ENCODE data around the gene WWC2. TPM values are rescaled to one million over a fixed set of nuclear protein-coding genes. Genes with fewer than 3 reads are reported as not detected.

Gene WWC2
- polyA plus RNA-seq, 3 donors, result 4.8 to 8.9 (median 6.7) TPM

DNA sequence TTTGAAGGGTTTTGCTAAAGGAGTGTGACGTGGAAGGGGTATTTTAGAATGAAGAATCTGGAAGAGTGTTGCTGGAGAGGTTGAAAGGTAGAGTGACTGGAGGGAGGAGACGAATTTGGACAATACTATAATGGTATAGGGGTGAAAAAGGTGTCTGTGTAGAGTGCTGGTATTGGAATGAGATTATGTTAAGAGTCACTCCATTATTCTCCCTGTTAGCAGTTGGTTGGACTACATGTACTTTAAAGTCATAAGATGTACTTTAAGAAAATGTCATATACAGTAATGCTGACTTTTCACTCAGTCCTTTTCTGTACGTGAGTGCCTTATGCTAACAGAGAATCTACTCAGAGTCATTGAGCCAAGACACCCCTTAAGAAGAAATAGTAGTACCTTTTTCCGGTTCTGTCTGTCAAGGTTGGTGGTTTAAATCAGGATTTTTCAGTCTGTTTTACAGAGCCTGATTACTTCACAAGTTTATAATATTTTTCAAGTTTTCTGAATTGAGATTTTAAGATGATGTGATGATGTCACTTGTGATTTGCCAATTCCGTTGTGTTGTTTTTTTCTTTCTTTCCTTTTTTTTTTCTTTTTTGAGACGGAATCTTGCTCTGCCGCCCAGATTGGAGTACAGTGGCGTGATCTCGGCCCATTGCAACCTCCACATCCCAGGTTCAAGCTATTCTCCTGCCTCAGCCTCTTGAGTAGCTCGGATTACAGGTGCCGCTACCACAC lies 56.6 kb downstream of the WWC2 start:
- WGBS, 3 donors, result 92 to 94% (median 93%) methylated on average over 11 of the region's 11 CpGs
- no peak overlapping the region for H3K27ac ChIP-seq (ENCODE audit: low read depth, low read length)

DNA sequence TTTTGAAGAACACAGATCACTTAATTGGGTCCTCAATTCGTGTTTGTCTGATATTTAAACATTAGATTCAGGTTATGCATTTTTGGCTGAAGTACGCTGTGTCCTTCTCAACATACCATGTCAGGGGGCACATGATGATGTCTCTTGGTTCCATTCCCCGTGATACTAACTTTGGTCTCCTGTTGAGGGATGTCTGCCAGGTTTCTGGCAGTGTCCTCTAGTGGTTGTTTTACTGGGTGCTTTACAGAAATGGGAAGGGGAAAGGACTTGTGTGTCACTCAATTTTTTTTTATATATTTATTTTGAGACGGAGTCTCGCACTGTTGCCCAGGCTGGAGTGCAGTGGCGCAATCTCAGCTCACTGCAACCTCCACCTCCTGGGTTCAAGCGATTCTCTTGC lies 58.2 kb downstream of the WWC2 start:
- WGBS, 3 donors, result 89 to 93% (median 89%) methylated on average over 7 of the region's 7 CpGs
- no peak overlapping the region for H3K27ac ChIP-seq (ENCODE audit: low read depth, low read length)

DNA sequence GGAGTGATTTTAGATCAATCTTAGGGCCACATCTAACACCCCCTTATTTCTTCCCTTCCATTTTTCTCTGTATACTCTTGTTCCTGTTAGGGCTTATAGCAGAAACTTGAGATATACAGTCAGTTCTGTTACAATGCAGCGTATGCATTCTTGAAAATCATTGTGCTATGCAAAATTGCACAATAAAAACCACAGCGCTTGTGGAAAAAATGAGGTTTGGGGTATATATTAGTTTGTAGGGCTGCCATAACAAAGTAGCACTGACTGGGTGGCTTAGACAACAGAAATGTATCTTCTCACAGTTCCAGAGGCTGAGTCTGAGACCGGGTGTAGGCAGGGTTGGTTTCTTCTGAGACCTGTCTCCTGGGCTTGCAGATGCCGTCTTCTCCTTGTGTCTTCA lies 59.0 kb downstream of the WWC2 start:
- H3K27ac ChIP-seq (ENCODE audit: low read depth, low read length), result no peak overlapping the region

DNA sequence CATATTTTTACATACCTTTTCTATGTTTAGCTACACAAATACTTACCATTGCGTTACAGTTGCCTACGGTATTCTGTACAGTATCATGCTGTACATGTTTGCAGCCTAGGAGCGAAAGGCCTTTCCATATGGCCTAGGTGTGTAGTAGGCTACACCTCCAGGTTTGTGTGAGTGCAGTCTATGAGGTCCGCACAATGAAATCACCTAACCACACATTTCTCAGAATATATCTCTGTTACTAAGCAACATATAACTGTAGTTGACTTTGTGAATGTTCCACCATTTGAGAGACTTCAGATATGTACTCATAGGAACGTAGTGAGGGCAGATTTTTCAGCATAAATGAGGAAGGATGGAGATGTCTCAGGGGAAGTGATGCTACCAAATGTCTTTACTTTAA lies 62.6 kb downstream of the WWC2 start:
- H3K27ac ChIP-seq (ENCODE audit: low read depth, low read length), result no peak overlapping the region
- WGBS, 3 donors, result 91 to 93% (median 92%) methylated on average over 5 of the region's 5 CpGs

More for the DNA sequence above, 59.0 kb downstream of the WWC2 start:
- WGBS, 3 donors, result 44 to 72% (median 60%) methylated on average over 4 of the region's 4 CpGs

DNA sequence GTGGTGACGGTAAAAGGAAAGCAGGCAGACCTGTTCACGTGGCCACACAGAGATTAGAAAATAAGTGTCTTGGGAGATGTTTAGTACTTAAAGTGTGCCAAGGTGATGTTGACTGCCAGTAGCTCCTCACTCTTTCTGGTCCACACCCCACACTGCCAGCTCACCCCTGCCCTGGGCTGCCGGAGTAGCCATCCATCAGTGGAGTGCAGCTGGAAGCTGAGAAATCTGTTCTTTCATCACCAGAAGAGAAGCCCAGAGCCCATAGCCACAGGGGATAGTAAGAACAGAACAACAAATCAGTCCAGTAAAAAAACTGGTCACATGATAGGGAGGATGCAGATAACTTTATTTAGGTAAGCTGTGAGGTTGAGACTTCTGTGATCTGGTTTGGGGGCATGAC lies 64.1 kb downstream of the WWC2 start:
- 77 to 87% (median 85%) methylated on average over 3 of the region's 3 CpGs for WGBS, 3 donors
- no peak overlapping the region for H3K27ac ChIP-seq (ENCODE audit: low read depth, low read length)

DNA sequence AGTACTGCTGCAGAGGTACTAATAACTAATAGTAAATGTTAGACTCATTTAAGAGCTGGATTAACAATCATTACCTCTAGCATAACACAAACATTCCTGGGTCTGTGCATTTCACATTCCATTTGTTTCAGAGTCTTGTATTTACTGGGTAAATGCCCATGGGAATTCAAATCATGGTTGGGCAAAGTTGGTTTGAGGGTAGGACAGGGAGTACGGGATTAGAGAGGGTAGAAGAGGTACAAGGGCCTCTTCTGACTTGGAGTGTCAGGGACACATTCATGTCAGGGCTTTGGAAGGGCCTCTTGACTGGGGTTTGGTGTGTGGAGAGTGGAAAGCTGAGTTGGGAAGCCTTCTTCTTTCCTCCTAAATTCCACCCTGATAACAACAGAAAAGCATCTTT lies 65.9 kb downstream of the WWC2 start:
- WGBS, 3 donors, result 52 to 83% (median 57%) methylated on average over 1 of the region's 1 CpG
- H3K27ac ChIP-seq (ENCODE audit: low read depth, low read length), result no peak overlapping the region

DNA sequence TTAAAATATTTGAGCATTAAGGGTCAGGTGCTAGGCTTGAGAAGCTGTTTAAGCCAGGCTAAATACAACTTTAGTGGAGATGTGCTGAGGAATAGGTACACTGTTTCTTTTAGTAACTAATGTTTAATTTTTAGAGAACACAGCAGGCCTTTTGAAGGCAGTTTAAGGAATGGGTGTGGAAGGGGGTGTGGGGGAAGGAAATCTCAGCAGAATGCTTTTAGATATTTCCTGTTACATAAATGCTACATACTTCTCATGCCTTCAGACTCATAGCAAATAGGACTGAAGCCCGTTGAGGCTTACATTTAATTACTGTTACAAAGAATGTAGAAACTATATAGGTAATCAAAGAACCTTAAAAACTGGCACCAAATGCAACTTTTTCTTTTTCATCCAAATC lies 66.3 kb downstream of the WWC2 start:
- no peak overlapping the region for H3K27ac ChIP-seq (ENCODE audit: low read depth, low read length)
- WGBS, 3 donors, result 22 to 63% (median 26%) methylated on average over 1 of the region's 1 CpG

DNA sequence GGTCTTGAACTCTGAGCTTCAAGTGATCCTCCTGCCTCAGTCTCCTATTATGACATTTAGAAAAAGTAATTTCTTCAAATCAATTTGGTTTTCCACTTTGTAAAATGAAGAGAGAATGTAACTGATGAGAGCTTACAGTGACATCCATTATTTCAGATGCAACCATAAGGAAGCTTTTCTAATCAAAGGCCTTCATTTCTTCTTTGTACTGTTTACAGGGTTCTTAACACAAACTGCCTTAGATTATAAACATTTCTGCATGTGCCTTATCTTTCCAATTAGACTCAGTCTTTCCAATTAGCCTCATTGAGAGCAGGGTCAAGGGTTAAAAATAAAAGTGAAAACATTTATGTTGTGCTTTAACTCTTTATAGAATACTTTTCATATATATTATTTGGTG lies 71.8 kb downstream of the WWC2 start:
- H3K27ac ChIP-seq (ENCODE audit: low read depth, low read length), result no peak overlapping the region

DNA sequence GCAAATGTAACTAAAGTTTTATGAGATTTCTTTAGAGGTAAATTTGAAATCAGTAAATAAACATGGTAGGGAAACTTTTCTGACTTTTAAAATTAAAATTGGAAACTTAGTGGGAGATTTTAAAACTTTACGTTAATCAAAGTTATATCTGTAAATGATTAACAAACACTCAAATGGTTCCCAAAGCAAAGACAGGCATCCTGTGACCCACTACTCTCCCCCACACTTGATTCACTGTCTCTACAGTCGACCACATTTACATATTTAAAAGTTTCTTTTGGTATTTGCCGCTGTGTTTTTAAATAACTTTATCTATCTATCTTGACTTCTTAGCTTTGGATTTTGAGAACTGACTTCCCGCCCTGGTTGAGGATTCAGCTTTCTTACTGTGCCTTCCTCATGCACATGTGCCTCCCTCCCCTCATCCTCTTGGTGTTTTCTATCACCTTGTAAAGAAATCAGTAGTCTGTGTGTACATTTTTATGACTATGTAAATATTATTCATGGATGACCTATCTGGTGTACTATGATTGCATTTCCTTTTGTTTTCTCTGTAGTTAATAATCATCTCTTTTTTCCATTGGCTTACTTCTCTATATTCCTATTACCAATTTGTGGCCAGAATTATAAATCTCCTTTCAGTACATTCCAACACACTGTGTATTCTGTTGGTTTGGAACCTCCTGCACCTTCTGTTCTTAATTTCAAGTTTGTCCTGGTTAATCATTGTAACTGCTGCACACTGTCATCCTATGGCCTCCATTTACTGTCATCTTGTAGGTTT lies 72.6 kb downstream of the WWC2 start:
- H3K27ac ChIP-seq (ENCODE audit: low read depth, low read length), result no peak overlapping the region

DNA sequence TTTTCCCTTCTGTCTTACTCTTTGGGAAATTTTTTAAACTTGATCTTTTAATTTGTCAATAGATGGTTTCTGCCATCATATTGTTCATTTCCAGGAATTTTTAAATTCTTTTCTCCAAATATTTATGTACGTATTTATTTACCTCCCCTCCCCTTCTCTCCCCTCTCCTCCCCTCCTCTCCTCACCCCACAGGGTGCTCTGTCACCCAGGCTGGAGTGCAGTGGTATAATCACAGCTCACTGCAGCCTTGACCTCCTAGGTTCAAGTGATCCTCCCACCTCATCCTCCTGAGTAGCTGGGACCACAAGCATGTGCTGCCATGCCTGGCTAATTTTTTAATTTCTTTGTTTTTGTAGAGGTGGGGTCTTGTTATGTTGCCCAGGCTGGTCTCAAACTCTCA lies 73.8 kb downstream of the WWC2 start:
- H3K27ac ChIP-seq (ENCODE audit: low read depth, low read length), result no peak overlapping the region
- 74 to 92% (median 90%) methylated on average over 1 of the region's 1 CpG for WGBS, 3 donors

More for the DNA sequence above, 72.6 kb downstream of the WWC2 start:
- WGBS, 3 donors, result 33 to 83% (median 73%) methylated on average over 4 of the region's 4 CpGs

DNA sequence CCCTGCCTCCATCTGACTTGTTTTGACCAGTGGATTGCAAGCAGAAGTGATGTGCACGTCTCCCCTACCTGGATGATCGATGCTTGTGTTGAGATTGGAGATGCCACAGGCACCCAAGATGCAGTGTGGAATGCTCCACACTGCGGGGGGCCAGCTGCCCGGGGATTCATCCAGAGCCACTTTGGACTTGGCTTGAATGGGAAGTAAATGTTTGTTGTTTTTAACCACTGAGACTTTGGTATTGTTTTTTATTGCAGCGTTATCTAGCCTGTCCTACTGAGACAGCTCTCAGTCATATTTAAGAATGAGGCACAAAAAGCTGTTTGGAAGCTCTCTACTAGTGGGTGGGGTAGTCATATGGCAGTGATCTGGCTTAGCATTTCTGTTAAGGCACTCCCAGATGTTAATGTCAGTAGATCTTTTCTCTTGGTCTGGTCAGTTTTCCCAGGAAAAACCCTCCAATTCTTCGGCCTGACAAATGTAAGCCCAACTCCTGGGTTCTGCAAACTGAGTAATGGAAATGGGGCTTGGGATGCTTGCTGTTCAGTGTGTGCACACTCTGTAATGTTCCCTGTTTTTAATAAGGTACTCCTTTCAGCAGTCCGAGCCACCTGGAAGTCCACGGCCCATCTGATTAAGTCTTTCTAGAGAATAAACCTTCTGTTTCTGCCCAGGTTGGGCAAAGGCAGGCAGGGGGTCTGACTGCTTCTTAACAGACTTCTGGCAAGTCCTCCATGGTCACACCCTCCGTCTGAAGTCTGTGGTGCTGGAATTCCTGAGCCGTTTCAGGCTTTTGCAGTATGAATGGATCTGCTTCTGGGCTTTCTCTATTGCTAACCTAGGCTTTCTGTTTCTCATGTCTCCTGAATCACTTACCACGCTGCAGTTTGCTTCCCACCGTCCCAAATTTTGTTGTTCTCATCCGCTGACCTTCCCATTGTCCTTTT lies 74.8 kb downstream of the WWC2 start:
- WGBS, 3 donors, result 52 to 71% (median 65%) methylated on average over 13 of the region's 13 CpGs
- H3K27ac ChIP-seq (ENCODE audit: low read depth, low read length), result no peak overlapping the region

DNA sequence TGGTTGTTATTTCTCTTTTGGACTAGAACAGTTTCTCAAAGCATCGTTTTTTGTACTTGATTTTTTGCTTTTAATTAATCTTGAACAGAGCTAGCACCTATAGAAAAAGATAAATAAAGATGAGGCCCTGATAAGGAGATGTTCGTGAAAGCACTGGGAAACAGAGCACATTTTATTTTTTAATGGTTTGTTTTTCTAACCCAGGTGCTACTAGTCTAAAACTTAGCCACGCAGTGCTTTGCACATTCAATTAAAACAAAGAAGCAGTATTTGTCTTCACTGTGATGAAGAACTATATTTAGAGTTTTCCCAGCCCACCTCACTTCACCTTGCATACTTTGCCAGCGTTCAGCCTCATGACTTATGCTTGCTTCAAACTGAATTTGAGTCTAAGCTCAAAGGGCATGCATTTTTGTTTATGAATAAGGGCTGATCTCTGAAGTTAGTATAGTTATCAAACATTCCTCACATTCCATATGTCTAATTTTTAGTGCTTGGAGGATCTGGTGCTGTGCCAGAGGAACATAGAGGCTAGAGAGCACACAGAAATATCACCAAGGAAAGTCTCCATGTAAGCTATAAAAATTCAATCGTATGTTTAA lies 76.7 kb downstream of the WWC2 start:
- no peak overlapping the region for H3K27ac ChIP-seq (ENCODE audit: low read depth, low read length)
- WGBS, 3 donors, result 23 to 74% (median 66%) methylated on average over 5 of the region's 5 CpGs

DNA sequence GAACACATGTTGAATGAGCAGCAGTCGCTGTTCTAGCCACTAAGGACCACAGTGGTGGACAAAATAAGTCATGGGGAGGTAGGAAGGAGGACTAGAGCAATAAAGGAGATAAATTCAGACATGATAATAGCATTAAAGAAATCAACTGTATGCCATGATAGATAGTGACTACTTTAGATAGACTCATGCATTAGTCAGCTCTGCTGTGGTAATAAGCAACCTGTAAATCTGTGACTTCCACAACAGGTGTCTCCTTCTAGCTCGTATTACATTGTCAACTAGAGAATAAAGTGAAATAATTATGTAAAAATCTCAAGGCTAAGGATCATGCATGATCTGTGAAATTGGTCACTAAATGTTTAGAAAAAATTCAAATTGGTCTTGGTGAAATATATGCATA lies 77.9 kb downstream of the WWC2 start:
- 82 to 90% (median 84%) methylated on average over 2 of the region's 2 CpGs for WGBS, 3 donors
- no peak overlapping the region for H3K27ac ChIP-seq (ENCODE audit: low read depth, low read length)

DNA sequence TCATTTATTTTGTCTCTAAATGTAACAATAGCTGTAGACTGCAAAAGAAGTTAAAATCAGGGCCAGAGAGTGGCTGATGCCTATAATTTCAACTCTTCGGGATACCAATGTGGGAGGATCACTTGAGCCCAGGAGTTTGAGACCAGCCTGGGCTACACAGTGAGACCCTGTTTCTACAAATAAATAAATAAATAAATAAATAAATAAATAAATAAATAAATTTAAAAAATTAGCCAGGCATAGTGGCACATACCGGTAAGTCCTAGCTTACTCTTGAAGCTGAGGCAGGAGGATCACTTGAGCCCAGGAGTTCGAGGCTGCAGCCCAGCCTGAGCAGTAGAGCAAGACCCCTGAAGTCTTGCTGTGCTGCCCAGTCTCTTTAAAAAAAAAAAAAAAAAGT lies 79.1 kb downstream of the WWC2 start:
- WGBS, 3 donors, result 32 to 33% (median 33%) methylated on average over 3 of the region's 3 CpGs
- H3K27ac ChIP-seq (ENCODE audit: low read depth, low read length), result no peak overlapping the region

DNA sequence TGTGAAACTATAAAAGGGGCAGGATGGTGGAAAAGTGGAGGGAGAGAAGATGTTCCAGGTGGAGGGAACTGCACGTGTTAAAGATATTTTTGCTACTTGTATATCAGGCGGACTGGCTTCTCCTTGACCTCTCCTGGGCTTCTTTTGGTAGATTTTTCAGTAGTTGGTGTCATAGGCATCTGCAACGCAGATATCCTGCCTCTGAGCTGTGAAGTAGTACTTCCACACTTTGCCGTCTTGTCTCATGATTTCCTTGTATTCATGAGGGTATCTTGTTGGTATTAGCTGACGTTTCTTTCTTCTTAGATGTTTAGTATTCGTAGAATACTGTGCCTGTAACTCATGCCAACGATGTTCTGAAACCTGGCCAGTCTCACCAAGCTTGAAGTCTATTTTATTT lies 81.0 kb downstream of the WWC2 start:
- WGBS, 3 donors, result 92 to 94% (median 93%) methylated on average over 7 of the region's 7 CpGs
- no peak overlapping the region for H3K27ac ChIP-seq (ENCODE audit: low read depth, low read length)

DNA sequence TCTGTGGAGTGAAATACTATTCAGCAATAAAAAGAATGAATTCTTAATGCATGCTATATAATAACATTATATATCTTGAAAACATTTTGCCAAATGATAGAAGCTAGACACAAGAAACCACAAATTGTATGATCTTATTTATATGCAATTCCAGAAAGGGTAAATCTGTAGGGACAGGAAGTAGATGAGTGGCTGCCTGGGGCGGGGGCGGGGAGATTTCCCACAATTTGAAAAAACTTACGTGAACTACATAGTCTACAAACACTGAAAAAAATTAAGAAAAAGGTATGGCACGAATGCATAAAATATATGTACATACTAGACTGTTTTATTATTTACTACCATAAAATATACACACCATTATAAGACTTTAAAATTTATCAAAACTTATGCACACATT lies 81.6 kb downstream of the WWC2 start:
- 90 to 95% (median 92%) methylated on average over 4 of the region's 4 CpGs for WGBS, 3 donors

DNA sequence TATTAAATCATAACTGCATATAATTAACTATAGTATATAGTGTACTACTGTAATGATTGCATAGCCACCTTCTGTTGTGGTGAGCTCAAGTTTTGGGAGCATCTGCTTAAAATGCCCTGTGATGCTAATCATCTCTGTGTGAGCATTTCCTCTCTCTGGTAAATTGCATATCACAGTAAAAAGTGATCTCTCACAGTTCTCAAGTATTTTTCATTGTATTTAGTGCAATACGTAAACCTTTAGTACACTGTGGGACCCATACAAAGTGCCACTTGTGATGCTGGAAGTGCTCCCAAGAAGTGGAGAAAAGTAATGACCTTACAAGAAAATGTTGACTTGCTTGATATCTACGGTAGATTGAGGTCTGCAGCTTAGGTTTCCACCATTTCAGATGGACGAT lies 82.0 kb downstream of the WWC2 start:
- WGBS, 3 donors, result 58 to 91% (median 90%) methylated on average over 3 of the region's 3 CpGs
- H3K27ac ChIP-seq (ENCODE audit: low read depth, low read length), result no peak overlapping the region

More for the DNA sequence above, 81.6 kb downstream of the WWC2 start:
- no peak overlapping the region for H3K27ac ChIP-seq (ENCODE audit: low read depth, low read length)

DNA sequence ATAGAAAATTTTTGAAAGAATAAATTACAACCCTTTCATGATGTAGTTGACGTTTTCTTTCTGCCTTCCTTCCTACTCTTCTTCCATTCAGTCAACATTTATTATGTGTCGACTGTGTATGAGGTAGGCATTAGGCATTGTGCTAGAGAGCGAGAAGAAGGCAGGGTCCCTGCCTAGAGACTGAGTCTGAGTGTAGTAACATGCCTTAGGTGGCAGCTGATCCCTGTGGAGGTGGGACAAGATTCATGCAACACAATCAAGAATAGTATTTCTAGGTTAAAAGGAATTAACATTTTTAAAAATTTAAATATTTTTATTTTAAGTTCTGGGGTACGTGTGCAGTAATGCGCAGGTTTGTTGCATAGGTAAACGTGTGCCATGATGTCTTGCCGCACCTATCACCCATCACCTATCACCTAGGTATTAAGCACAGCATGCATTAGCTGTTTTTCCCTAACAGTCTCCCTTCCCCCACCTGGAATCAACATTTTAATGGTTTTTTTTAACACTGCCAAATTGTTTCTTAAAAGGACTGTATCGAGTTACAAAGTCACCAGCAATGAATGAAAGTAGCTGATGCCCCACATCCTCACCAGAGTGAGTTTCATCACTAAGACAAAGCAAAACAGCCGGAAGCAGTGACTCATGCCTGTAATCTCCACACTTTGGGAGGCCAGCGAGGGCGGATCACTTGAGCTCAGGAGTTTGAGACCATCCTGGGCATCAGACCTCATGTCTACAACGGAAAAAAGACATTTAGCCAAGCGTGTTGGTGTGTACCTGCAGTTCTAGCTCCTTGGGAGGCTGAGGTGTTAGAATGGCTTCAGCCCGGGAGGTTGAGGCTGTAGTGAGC lies 84.0 kb downstream of the WWC2 start:
- WGBS, 3 donors, result 68 to 75% (median 69%) methylated on average over 14 of the region's 14 CpGs
- H3K27ac ChIP-seq (ENCODE audit: low read depth, low read length), result no peak overlapping the region

Data from adipose tissue (tissue), 3 donors.